Liver (tissue), 2 donors: ENCODE results near the gene SMG6.

Experiments used
- CTCF ChIP-seq: fragments of 150-350 bp; IDR thresholded peaks from 2 replicates; pipeline ENCODE4 v1.5.1; 2017; ENCODE audit warnings: improper control_type of control experiment, low read depth, low read length; ENCODE audit not compliant: missing input control
- REST ChIP-seq: IDR thresholded peaks from 2 replicates; pipeline ENCODE4 v1.6.1; 2016; ENCODE audit warnings: antibody characterized with exemption, mild to moderate bottlenecking
- donor health status: healthy.

- TF ChIP-seq REST (peak; percentile 24), CTCF (peak; percentile 99)
These were observed 58.8 kb downstream of the SMG6 start for GRCh38 chr17:2244545-2245525.
